HepG2 (cell line): ENCODE results near the gene PRDX5.

ENCODE experiments used
- BHLHE40 ChIP-seq: IDR thresholded peaks from 2 replicates; pipeline ENCODE4 v1.6.1; 2011; ENCODE audit warnings: low read length, improper control_type of control experiment
- NR1H2 ChIP-seq: sonication (generic); formaldehyde crosslinking; IDR thresholded peaks from 2 replicates; pipeline ENCODE4 v1.8.1; 2022; ENCODE audit warnings: low read depth, missing genetic modification reagents, borderline replicate concordance
- REL ChIP-seq: sonication (generic); formaldehyde crosslinking; conservative IDR thresholded peaks from 2 replicates; pipeline ENCODE4 v1.8.0; 2022; ENCODE audit warnings: mild to moderate bottlenecking, missing genetic modification reagents, moderate library complexity
- ZNF557 ChIP-seq: sonication (generic); formaldehyde crosslinking; IDR thresholded peaks from 2 replicates; pipeline ENCODE4 v1.4.0; 2020; ENCODE audit warnings: missing genetic modification reagents
- TF ChIP-seq, protein P1 (sequence below): sonication (generic); formaldehyde crosslinking; IDR thresholded peaks from 2 replicates; pipeline ENCODE4 v1.4.0; 2020; ENCODE audit warnings: missing genetic modification reagents

- TF ChIP-seq NR1H2 (CRISPR knock-in tag) (no peak), BHLHE40 (no peak), ZNF557 (no peak), REL (no peak)
- TF ChIP-seq, protein P1, sequence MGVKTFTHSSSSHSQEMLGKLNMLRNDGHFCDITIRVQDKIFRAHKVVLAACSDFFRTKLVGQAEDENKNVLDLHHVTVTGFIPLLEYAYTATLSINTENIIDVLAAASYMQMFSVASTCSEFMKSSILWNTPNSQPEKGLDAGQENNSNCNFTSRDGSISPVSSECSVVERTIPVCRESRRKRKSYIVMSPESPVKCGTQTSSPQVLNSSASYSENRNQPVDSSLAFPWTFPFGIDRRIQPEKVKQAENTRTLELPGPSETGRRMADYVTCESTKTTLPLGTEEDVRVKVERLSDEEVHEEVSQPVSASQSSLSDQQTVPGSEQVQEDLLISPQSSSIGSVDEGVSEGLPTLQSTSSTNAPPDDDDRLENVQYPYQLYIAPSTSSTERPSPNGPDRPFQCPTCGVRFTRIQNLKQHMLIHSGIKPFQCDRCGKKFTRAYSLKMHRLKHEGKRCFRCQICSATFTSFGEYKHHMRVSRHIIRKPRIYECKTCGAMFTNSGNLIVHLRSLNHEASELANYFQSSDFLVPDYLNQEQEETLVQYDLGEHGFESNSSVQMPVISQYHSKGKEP (CRISPR knock-in tag) = no peak
These were observed 10.9 kb upstream of the PRDX5 start for GRCh38 chr11:64306876-64307622.
